A549 (cell line): Measurements from ENCODE around the gene ZDHHC3.

Experiments used
- CEBPB ChIP-seq, 2 experiments: fragments of >200 bp in 1 of 2; sonication (Bioruptor Twin) in 1 of 2; formaldehyde crosslinking in 1 of 2; IDR thresholded peaks; 2 replicates each; pipeline ENCODE4 v1.6.1; 2012 to 2016
- EHMT2 ChIP-seq: fragments of 200-600 bp; sonication (generic); IDR thresholded peaks from 2 replicates; pipeline ENCODE4 v1.6.1; 2016; ENCODE audit warnings: antibody characterized with exemption, low read depth, mild to moderate bottlenecking, moderate library complexity
- FOSL2 ChIP-seq, 2 experiments: fragments of 450-650 bp in 1 of 2; fragments of >200 bp in 1 of 2; sonication (Bioruptor Twin) in 1 of 2; formaldehyde crosslinking; IDR thresholded peaks; 2 replicates each; pipeline versions ENCODE4 v1.5.0 to v1.6.1; 2016 to 2020; ENCODE audit warnings: mild to moderate bottlenecking in 1 of 2, moderate library complexity in 1 of 2
- NR3C1 ChIP-seq: fragments of >200 bp; sonication (Bioruptor Twin); formaldehyde crosslinking; IDR thresholded peaks from 3 replicates; pipeline ENCODE4 v1.6.1; 2017
- POLR2A ChIP-seq: IDR thresholded peaks from 2 replicates; pipeline ENCODE4 v1.6.1; 2012; ENCODE audit warnings: mild to moderate bottlenecking, low read length
- TF ChIP-seq, protein P1 (sequence below): fragments of >200 bp; sonication (Bioruptor Twin); formaldehyde crosslinking; IDR thresholded peaks from 3 replicates; pipeline ENCODE4 v1.5.1; 2016
- TF ChIP-seq, protein P2 (sequence below): IDR thresholded peaks from 2 replicates; pipeline ENCODE4 v1.6.1; 2012
- TF ChIP-seq, protein P3 (sequence below): fragments of 200-600 bp; sonication (generic); IDR thresholded peaks from 2 replicates; pipeline ENCODE4 v1.6.1; 2016; ENCODE audit warnings: antibody characterized with exemption, mild to moderate bottlenecking, moderate library complexity

DNA sequence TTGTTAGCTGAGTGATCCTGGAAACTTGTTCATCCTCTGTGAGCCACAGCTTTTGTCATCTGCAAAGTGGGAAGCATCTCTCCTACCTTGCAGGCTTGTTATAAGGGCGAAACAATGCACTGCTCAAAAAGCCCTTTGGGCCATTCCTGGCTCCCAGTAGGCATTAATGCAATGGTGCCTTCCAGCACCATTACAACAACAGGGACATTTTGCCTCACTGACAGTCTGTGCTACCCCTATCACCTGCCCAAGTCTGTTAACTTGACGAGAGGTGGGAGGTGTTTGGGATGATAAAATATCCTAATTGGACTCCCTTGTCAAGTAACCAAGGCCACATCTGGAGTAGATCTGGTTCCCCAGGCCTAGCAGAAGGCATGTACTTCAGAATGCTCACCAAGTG lies 44.2 kb downstream of the ZDHHC3 start:
- no peak for TF ChIP-seq POLR2A
- no peak for TF ChIP-seq NR3C1
- TF ChIP-seq EHMT2: no peak
- no peak for TF ChIP-seq CEBPB (IDR thresholded peaks at IDR 0.05)
- TF ChIP-seq, protein P1, sequence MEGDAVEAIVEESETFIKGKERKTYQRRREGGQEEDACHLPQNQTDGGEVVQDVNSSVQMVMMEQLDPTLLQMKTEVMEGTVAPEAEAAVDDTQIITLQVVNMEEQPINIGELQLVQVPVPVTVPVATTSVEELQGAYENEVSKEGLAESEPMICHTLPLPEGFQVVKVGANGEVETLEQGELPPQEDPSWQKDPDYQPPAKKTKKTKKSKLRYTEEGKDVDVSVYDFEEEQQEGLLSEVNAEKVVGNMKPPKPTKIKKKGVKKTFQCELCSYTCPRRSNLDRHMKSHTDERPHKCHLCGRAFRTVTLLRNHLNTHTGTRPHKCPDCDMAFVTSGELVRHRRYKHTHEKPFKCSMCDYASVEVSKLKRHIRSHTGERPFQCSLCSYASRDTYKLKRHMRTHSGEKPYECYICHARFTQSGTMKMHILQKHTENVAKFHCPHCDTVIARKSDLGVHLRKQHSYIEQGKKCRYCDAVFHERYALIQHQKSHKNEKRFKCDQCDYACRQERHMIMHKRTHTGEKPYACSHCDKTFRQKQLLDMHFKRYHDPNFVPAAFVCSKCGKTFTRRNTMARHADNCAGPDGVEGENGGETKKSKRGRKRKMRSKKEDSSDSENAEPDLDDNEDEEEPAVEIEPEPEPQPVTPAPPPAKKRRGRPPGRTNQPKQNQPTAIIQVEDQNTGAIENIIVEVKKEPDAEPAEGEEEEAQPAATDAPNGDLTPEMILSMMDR: no peak
- TF ChIP-seq, protein P2, sequence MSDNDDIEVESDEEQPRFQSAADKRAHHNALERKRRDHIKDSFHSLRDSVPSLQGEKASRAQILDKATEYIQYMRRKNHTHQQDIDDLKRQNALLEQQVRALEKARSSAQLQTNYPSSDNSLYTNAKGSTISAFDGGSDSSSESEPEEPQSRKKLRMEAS: no peak
- TF ChIP-seq, protein P3, sequence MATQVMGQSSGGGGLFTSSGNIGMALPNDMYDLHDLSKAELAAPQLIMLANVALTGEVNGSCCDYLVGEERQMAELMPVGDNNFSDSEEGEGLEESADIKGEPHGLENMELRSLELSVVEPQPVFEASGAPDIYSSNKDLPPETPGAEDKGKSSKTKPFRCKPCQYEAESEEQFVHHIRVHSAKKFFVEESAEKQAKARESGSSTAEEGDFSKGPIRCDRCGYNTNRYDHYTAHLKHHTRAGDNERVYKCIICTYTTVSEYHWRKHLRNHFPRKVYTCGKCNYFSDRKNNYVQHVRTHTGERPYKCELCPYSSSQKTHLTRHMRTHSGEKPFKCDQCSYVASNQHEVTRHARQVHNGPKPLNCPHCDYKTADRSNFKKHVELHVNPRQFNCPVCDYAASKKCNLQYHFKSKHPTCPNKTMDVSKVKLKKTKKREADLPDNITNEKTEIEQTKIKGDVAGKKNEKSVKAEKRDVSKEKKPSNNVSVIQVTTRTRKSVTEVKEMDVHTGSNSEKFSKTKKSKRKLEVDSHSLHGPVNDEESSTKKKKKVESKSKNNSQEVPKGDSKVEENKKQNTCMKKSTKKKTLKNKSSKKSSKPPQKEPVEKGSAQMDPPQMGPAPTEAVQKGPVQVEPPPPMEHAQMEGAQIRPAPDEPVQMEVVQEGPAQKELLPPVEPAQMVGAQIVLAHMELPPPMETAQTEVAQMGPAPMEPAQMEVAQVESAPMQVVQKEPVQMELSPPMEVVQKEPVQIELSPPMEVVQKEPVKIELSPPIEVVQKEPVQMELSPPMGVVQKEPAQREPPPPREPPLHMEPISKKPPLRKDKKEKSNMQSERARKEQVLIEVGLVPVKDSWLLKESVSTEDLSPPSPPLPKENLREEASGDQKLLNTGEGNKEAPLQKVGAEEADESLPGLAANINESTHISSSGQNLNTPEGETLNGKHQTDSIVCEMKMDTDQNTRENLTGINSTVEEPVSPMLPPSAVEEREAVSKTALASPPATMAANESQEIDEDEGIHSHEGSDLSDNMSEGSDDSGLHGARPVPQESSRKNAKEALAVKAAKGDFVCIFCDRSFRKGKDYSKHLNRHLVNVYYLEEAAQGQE: no peak
- no peak for TF ChIP-seq FOSL2 (IDR thresholded peaks at IDR 0.05)
- no peak for TF ChIP-seq FOSL2 (CRISPR knock-in tag; IDR thresholded peaks at IDR 0.05)
